NCI-H748 (cell line): Measurements from ENCODE around the gene PLXNA4.

Source experiments
- DNase-seq: peaks from one replicate; lab custom pipeline; 2025; ENCODE audit not compliant: unreplicated experiment; lab: John Stamatoyannopoulos, UW

Gene PLXNA4

GRCh38 chr7:132536654-132537395 lies 39.4 kb downstream of the PLXNA4 start:
- no peak for DNase-seq

GRCh38 chr7:132533916-132534315 lies 42.4 kb downstream of the PLXNA4 start:
- DNase-seq: no peak

DNA sequence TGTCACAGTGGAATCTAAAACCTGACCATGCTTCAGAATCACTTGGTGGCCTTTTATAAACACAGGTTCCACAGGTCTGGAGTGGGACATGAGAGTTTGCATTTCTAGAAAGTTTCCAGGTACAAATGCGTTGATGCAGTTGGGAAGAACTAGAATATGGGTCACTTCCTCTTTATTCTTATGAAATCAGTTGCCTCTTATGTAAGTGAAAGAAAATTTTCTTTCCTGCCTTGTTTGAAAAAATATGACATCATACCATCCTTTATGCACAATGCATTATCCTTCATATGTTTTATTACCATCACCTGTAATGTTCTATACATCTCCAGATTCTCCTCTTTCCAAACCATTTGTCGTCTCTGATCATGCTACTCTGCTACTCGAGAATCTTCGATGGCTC lies 44.0 kb downstream of the PLXNA4 start:
- DNase-seq: no peak

- DNase-seq: no peak
Observed at GRCh38 chr7:132531562-132531961, 44.7 kb downstream of the PLXNA4 start.

GRCh38 chr7:132528695-132529094 lies 47.6 kb downstream of the PLXNA4 start:
- no peak for DNase-seq

DNA sequence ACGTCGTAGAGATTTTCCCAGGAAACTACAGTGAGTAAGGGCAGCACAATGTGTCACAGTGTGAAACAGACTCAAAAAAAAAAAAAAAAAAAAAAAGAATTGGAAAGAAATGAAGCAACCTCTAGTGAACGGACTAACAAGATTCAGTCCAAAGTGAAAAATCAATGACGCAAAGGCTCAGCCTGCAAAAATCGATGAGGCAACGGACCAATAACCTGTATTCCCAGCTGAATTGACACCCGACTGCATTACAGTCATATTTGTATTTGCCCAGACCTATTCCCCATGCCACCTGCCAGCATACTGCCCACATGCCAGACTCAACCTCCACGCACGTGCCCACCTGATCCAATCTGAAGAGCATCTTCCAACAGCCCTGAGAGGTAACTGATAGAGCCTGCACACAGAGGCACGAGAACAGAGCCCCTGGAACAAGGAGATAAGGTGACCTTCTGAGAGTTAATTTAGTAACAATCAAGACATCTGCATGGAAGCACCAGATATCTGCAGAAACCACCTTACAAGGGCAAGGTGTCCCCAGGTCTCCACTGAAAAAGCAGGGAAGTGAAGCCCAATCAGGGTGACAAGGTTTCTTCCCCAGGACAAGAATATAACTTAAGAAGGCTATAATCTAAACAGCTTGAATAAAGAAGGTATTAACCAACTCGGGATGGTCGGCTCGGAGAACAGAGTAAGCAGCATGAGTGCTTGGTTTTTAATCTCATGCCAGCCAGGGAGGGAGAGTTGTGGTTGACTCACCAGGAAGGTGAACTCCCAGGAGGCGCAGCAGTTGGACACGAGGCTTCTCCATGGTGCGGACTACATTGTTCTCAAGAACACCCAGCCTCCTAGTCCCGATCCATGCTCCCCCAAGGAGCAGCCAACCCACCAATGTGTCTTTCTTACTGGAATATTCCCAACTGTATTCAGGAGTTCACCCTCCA lies 48.5 kb downstream of the PLXNA4 start:
- DNase-seq: no peak

GRCh38 chr7:132526111-132526740 lies 50.0 kb downstream of the PLXNA4 start:
- no peak for DNase-seq

DNA sequence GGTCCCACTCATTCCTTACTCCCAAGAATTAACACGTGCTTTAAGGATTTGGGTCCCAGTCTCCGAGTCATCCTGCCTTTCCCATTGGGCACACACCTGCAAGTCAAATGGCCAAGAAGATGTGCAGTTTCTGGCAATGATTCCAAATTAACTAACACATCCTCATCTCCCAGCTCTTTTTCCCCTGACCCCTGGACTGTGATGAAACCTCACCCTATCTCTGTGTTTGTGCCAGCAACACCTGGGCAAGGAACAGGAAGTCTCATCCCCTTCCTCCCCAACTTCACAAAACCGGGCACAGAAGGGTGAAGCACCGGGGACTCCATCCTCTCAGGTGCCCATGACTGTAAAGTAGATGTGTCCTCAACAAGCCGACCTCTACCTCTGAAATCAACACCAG lies 54.8 kb downstream of the PLXNA4 start:
- DNase-seq: no peak

- DNase-seq: no peak
Observed at GRCh38 chr7:132520591-132521280, 55.5 kb downstream of the PLXNA4 start.

DNA sequence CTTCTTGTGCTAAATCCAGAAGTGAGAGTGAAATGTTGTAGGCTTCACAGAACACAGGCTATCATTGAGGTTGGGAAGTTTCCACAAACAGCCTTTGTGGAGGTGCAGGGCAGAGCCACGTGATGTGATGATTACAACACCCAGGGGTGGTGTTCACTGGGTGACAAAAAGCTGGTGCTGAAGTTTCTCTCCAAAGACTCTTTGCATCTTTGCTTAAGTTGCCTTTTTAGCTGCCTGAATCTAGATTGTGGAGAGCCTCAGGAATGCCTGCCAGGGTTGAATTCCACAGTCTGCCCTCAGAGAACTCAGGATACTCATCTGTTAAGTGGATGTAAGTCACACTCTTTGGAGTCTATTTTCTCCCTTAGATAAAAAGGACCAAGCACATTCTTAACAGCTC lies 56.3 kb downstream of the PLXNA4 start:
- no peak for DNase-seq

- no peak for DNase-seq
Observed at GRCh38 chr7:132518839-132519173, 57.5 kb downstream of the PLXNA4 start.

- peak; percentile 16 for DNase-seq
Observed at GRCh38 chr7:132518102-132518838, 58.0 kb downstream of the PLXNA4 start.

DNA sequence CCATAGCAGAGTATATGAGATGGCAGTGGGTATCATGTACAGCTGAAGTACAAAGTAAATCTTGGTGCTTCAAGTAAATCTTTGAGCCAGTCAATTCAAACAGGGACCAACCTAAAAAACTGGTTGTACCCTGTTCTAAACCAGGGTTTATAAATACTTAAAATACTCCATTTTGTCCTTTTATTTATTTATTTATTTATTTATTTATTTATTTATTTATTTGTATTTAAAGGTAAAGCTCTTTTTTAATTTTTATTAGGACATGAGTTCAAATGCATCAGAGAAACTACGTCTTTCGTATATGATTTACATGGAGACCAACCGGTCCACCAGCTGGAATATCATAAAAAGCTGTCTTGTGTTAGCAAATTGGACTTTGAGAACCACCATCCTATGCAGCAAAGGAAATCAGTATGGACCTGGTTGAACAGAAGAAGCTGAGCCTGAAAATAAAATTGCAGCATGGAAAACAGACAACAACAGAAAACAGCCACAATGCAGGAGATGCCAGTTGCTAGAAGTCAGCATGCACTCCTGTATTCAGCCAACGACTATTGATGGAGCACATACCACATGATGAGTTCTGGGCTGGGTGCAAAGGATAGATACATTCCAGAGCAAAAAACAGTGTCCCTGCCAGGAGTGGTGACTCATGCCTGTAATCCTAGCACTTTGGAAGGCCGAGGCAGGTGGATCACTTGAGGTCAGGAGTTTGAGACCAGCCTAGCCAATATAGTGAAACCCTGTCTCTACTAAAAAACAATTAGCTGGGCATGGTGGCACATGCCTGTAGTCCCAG lies 60.0 kb downstream of the PLXNA4 start:
- DNase-seq: no peak

GRCh38 chr7:132515181-132515580 lies 61.1 kb downstream of the PLXNA4 start:
- no peak for DNase-seq

DNA sequence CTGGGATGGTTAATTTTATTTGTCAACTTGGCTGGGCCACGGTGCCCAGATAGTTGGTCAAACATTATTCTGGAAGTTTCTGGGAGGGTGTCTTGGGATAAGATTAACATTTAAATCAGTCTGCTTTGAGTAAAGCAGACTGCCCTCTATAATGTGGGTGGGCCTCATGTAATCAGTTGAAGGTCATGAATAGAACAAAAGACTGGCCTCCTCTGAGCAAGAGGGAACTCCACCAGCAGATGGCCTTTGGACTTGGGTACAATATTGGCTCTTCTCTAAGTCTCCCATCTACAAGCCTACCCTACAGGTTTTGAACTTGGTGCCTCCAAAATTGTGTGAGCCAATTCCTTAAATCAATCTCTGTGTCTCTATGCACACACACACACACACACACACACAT lies 61.8 kb downstream of the PLXNA4 start:
- no peak for DNase-seq

GRCh38 chr7:132511921-132512320 lies 64.3 kb downstream of the PLXNA4 start:
- no peak for DNase-seq

DNA sequence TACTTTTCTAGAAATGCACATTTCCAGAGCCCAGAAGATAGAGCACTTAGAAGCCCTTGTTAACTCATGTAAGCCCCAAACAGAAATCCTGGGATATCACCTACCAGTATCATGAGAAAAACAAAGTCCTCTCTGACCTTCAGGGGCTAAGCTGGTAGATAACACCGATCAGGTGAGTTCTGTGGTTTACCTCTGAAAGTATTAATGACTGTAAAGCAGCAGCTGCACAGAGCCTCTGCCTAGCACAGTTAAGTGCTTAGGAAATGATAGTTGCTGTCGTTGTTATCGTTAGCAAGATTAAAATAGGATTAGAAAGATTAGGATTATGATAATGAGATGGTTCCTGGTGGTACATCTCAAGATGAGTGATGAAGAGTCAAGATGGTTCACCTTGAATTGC lies 64.9 kb downstream of the PLXNA4 start:
- DNase-seq: no peak

- DNase-seq: no peak
Observed at GRCh38 chr7:132509643-132510042, 66.6 kb downstream of the PLXNA4 start.

DNA sequence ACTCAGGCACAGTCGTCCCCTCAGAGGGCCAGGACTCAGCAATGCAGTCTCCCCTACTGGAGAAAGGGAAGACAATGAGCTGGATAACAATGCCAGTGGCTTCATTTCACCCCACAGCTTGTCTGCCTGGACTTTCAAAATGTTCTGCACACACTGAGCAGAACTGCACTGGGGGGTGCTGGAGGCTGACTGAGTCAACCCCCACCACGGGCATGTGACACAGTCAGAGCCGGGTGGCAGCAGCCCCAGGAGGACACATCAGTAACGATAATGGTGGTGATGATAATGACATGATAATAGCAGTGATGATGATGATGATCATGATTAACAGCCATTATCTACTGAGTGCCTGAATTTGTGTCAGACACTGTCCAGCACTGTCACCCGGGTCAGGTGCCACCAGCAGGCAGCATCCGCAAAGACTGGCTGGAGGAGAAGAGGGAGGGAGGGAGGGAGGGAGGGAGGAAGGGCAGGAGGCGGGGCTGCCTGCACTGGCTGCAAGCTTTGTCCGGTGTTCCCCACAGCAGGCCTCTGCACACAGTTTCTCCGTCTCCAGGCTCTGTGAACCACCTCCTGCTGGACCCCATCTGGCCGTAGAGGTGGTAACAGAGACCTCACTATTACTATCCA lies 67.4 kb downstream of the PLXNA4 start:
- no peak for DNase-seq
